Measurements from ENCODE around the gene UBL4B.

The UBL4B gene

GRCh38 chr1:110085671-110086070 is 26.6 kb upstream of the UBL4B start:
- DNase-seq: no peak

GRCh38 chr1:110086961-110087360 is 25.3 kb upstream of the UBL4B start:
- no peak for DNase-seq

- peak; percentile 46 to 59 for DNase-seq
Observed at GRCh38 chr1:110087812-110088738, 24.2 kb upstream of the UBL4B start.

GRCh38 chr1:110088739-110089316 is 23.4 kb upstream of the UBL4B start:
- DNase-seq: no peak

GRCh38 chr1:110089561-110090275 is 22.5 kb upstream of the UBL4B start:
- no peak for DNase-seq

GRCh38 chr1:110091381-110091780 is 20.9 kb upstream of the UBL4B start:
- DNase-seq: no peak

- no peak for DNase-seq
Observed at GRCh38 chr1:110091791-110092190, 20.5 kb upstream of the UBL4B start.

GRCh38 chr1:110092991-110093390 is 19.3 kb upstream of the UBL4B start:
- no peak for DNase-seq

GRCh38 chr1:110094931-110095654 is 17.1 kb upstream of the UBL4B start:
- no peak for DNase-seq

GRCh38 chr1:110097507-110098221 is 14.6 kb upstream of the UBL4B start:
- no peak for DNase-seq

- DNase-seq: no peak
Observed at GRCh38 chr1:110098222-110099026, 13.8 kb upstream of the UBL4B start.

- DNase-seq: no peak
Observed at GRCh38 chr1:110100335-110100734, 11.9 kb upstream of the UBL4B start.

- no peak for DNase-seq
Observed at GRCh38 chr1:110102081-110102480, 10.2 kb upstream of the UBL4B start.

- peak; percentile 65 to 69 for DNase-seq
Observed at GRCh38 chr1:110106013-110106941, 6.0 kb upstream of the UBL4B start.

- DNase-seq: no peak
Observed at GRCh38 chr1:110107867-110108469, 4.3 kb upstream of the UBL4B start.

GRCh38 chr1:110111081-110111480 is 1.2 kb upstream of the UBL4B start:
- no peak for DNase-seq

GRCh38 chr1:110112656-110113055 is 413 bp downstream of the UBL4B start:
- DNase-seq: no peak

- DNase-seq: no peak
Observed at GRCh38 chr1:110113551-110113950, 1.3 kb downstream of the UBL4B start.

GRCh38 chr1:110114173-110114572 is 1.9 kb downstream of the UBL4B start:
- DNase-seq: no peak

GRCh38 chr1:110114784-110115183 is 2.5 kb downstream of the UBL4B start:
- DNase-seq: no peak
